ENCODE measurements around the gene WDR86. TPM values are rescaled to one million over a fixed set of nuclear protein-coding genes. Genes with fewer than 3 reads are reported as not detected.

WDR86 gene
- total RNA-seq, 1 experiment from 2014 or later: not detected

DNA sequence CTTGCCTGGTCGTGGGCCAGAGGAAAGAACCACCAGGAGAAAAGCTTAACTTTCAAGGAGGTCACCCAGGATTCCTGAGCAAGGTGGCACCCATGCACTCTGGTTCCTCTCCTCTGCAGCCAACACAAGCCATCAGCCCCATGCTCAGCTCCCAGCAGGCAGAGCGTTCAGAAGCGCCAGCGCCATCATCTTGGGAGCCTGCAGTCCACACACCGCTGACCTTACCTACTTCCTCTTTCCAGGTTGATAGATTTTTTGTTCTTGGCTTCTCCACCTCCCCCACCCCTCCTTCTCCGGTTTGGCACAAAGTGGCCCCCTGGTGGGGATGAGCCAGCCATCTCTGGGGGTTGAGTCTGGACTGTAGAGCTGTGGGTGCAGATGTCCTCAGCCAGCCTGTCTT is 1.7 kb upstream of the WDR86 start (continued):
- TF ChIP-seq, protein P1, sequence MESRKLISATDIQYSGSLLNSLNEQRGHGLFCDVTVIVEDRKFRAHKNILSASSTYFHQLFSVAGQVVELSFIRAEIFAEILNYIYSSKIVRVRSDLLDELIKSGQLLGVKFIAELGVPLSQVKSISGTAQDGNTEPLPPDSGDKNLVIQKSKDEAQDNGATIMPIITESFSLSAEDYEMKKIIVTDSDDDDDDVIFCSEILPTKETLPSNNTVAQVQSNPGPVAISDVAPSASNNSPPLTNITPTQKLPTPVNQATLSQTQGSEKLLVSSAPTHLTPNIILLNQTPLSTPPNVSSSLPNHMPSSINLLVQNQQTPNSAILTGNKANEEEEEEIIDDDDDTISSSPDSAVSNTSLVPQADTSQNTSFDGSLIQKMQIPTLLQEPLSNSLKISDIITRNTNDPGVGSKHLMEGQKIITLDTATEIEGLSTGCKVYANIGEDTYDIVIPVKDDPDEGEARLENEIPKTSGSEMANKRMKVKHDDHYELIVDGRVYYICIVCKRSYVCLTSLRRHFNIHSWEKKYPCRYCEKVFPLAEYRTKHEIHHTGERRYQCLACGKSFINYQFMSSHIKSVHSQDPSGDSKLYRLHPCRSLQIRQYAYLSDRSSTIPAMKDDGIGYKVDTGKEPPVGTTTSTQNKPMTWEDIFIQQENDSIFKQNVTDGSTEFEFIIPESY (IDR thresholded peaks at IDR 0.05; ENCODE audit: extremely low read depth, insufficient replicate concordance, low read length): no peak
- TF ChIP-seq FOSL1 (IDR thresholded peaks at IDR 0.05; ENCODE audit: low read depth) (no peak), EGR1 (IDR thresholded peaks at IDR 0.05; ENCODE audit: low read depth) (no peak)

GRCh38 chr7:151410405-151411390 is 860 bp upstream of the WDR86 start:
- Histone ChIP-seq H4K20me1 (ENCODE audit: insufficient read depth) (no peaks in the 10 kb centered on the region), H3K27me3 (ENCODE audit: insufficient read depth, low read length) (no peaks in the 10 kb centered on the region), H2AFZ (ENCODE audit: low read depth, low read length, poor library complexity, severe bottlenecking) (no peak overlapping the region), H3K4me3 (replicated peaks in 1 of 2; ENCODE audit: low read depth in 1 of 2, low read length in 2 of 2) (no peak overlapping the region), H3K9ac (ENCODE audit: low read length) (no peak overlapping the region), H3K9me2 (ENCODE audit: insufficient read depth) (no peaks in the 10 kb centered on the region), H3K9me3 (ENCODE audit: control insufficient read depth in 1 of 2, insufficient read depth in 1 of 2, low read depth in 1 of 2, low read length in 2 of 2) (no peaks in the 10 kb centered on the region), H3K27ac (ENCODE audit: low read depth, low read length) (no peak overlapping the region), H3K36me3 (ENCODE audit: control insufficient read depth in 1 of 2, insufficient read depth in 2 of 2, low read length in 2 of 2) (no peaks in the 10 kb centered on the region), H3K4me1 (ENCODE audit: control insufficient read depth in 1 of 2, insufficient read depth in 2 of 2, low read length in 2 of 2) (peaks cover 6 to 8% of the 10 kb centered on the region in 2 experiments; a peak in 2 of 4 replicates), H3K79me2 (ENCODE audit: insufficient read depth, low read length) (no peaks in the 10 kb centered on the region), H3K4me2 (ENCODE audit: low read length) (no peak overlapping the region)
- ATAC-seq: no peak
- no TSS peak for BruUV-seq (replicated peaks)
- ChIA-PET CTCF (no interaction called here), POLR2A (no interaction called here), RAD21 (ENCODE audit: low non-redundant PET in 1 of 2, low total read pairs in 2 of 2, uncharacterized antibody in 2 of 2, unreplicated experiment in 2 of 2) (no interaction called here)
- intact Hi-C loops (cut with micrococcal nuclease): no loop called here
- DNase-seq (ENCODE audit: low read depth, low spot score): no peak
- TF ChIP-seq JUND (IDR thresholded peaks at IDR 0.05) (no peak), ELF1 (IDR thresholded peaks at IDR 0.05; ENCODE audit: borderline replicate concordance, low read depth) (no peak), ZFX (IDR thresholded peaks at IDR 0.05) (no peak), EZH2 (IDR thresholded peaks at IDR 0.05) (no peak), POLR2AphosphoS5 (IDR thresholded peaks at IDR 0.05; ENCODE audit: low read depth, low read length) (no peak), FOSL1 (IDR thresholded peaks at IDR 0.05; ENCODE audit: low read depth) (no peak), POLR2A (IDR thresholded peaks at IDR 0.05; ENCODE audit: borderline replicate concordance, extremely low read depth, insufficient read depth, insufficient read length) (no peak), RAD21 (IDR thresholded peaks at IDR 0.05; ENCODE audit: low read depth) (no peak), SRF (IDR thresholded peaks at IDR 0.05; ENCODE audit: low read depth) (no peak), ZNF274 (IDR thresholded peaks at IDR 0.05; ENCODE audit: low read depth, low read length) (no peak), EZH2phosphoT487 (IDR thresholded peaks at IDR 0.05; ENCODE audit: borderline replicate concordance) (no peak), MAX (IDR thresholded peaks at IDR 0.05) (no peak), SIN3A (IDR thresholded peaks at IDR 0.05; ENCODE audit: low read depth) (no peak)
- TF ChIP-seq, protein P2, sequence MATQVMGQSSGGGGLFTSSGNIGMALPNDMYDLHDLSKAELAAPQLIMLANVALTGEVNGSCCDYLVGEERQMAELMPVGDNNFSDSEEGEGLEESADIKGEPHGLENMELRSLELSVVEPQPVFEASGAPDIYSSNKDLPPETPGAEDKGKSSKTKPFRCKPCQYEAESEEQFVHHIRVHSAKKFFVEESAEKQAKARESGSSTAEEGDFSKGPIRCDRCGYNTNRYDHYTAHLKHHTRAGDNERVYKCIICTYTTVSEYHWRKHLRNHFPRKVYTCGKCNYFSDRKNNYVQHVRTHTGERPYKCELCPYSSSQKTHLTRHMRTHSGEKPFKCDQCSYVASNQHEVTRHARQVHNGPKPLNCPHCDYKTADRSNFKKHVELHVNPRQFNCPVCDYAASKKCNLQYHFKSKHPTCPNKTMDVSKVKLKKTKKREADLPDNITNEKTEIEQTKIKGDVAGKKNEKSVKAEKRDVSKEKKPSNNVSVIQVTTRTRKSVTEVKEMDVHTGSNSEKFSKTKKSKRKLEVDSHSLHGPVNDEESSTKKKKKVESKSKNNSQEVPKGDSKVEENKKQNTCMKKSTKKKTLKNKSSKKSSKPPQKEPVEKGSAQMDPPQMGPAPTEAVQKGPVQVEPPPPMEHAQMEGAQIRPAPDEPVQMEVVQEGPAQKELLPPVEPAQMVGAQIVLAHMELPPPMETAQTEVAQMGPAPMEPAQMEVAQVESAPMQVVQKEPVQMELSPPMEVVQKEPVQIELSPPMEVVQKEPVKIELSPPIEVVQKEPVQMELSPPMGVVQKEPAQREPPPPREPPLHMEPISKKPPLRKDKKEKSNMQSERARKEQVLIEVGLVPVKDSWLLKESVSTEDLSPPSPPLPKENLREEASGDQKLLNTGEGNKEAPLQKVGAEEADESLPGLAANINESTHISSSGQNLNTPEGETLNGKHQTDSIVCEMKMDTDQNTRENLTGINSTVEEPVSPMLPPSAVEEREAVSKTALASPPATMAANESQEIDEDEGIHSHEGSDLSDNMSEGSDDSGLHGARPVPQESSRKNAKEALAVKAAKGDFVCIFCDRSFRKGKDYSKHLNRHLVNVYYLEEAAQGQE (IDR thresholded peaks at IDR 0.05; ENCODE audit: low read depth): no peak
- TF ChIP-seq, protein P3, sequence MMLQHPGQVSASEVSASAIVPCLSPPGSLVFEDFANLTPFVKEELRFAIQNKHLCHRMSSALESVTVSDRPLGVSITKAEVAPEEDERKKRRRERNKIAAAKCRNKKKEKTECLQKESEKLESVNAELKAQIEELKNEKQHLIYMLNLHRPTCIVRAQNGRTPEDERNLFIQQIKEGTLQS (IDR thresholded peaks at IDR 0.05): no peak
- TF ChIP-seq, protein P1 (IDR thresholded peaks at IDR 0.05; ENCODE audit: extremely low read depth, insufficient replicate concordance, low read length): no peak

All from HCT116 (cell line).